ENCODE data around the gene GOLGA6L2.
"Not testable (repeated sequence)": the region's sequence is repeated elsewhere in the genome, so short reads cannot be mapped to it uniquely, and the experiment has no call there.

The GOLGA6L2 gene

DNA sequence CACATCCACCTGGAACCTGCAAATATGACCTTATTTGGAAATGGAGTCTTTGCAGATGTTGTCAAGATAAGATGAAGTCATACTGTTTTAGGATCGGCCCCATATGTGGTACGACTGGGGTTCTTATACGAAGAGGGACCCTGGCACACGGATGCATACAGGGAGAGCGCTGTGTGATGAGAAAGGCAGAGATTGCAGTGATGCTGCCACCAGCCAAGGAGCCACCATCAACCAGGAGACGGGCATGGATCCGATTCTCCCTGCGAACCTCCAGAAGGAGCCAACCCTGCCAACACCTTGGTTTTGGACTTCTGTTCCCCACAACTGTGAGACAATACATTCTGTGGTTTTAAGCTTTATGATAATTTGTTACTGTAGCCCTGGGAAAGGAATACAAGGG, 31.2 kb downstream of the GOLGA6L2 start:
- H3K9me3 Mint-ChIP-seq; ATAC-seq (replicated peaks); H3K4me3 Mint-ChIP-seq; H3K27ac Mint-ChIP-seq; H3K27me3 Mint-ChIP-seq; DNase-seq; H3K36me3 Mint-ChIP-seq; H3K4me1 Mint-ChIP-seq: not testable (repeated sequence)

GRCh38 chr15:23415321-23415865, 31.6 kb downstream of the GOLGA6L2 start:
- Mint-ChIP-seq H3K9me3 (no peaks in the 10 kb centered on the region), H3K36me3 (no peaks in the 10 kb centered on the region), H3K4me3 (no peak overlapping the region), H3K27me3 (no peaks in the 10 kb centered on the region), H3K27ac (no peak overlapping the region), H3K4me1 (no peaks in the 10 kb centered on the region)
- ATAC-seq (replicated peaks) (no peak), DNase-seq (no peak)

- ATAC-seq (replicated peaks); H3K4me1 Mint-ChIP-seq; DNase-seq; H3K36me3 Mint-ChIP-seq; H3K4me3 Mint-ChIP-seq; H3K9me3 Mint-ChIP-seq; H3K27me3 Mint-ChIP-seq; H3K27ac Mint-ChIP-seq: not testable (repeated sequence)
Measured at GRCh38 chr15:23412881-23413600, 34.0 kb downstream of the GOLGA6L2 start.

- Mint-ChIP-seq H3K4me3 (no peak overlapping the region), H3K9me3 (peaks cover 0 to 2% of the 10 kb centered on the region in 2 donors), H3K36me3 (no peaks in the 10 kb centered on the region), H3K4me1 (no peaks in the 10 kb centered on the region), H3K27me3 (no peaks in the 10 kb centered on the region), H3K27ac (no peak overlapping the region)
- no peak for ATAC-seq (replicated peaks)
- DNase-seq: no peak
Measured at GRCh38 chr15:23411841-23412240, 35.2 kb downstream of the GOLGA6L2 start.

DNA sequence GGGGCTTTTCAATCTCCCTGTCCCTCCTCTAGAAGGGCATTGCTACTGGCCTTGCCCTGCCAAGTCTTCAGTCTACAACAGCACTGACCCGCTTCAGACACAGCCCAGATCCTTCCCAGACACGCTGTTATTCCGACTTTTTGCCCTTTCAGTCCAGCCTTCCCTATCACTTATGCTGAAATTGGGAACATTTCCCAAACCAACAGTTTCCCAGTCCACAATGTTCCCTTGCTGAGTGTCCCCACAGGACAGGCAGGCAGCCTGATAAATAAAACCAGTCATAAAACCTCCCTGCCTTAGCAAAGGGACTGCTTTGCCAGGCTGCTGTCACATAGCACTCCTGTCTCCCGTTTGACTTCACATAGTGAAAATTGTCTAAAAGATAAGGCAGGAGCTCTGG, 43.5 kb downstream of the GOLGA6L2 start:
- no peaks in the 10 kb centered on the region for H3K36me3 Mint-ChIP-seq
- H3K4me3 Mint-ChIP-seq: no peak overlapping the region
- H3K27me3 Mint-ChIP-seq: peaks cover 0 to 5% of the 10 kb centered on the region in 2 donors
- H3K9me3 Mint-ChIP-seq: peaks cover 0 to 5% of the 10 kb centered on the region in 2 donors
- DNase-seq: no peak
- no peaks in the 10 kb centered on the region for H3K4me1 Mint-ChIP-seq
- no peak overlapping the region for H3K27ac Mint-ChIP-seq
- ATAC-seq (replicated peaks): no peak

- H3K4me3 Mint-ChIP-seq: no peak overlapping the region
- no peak for DNase-seq
- H3K9me3 Mint-ChIP-seq: peaks cover 0 to 5% of the 10 kb centered on the region in 2 donors
Measured at GRCh38 chr15:23402544-23402943, 44.5 kb downstream of the GOLGA6L2 start.

DNA sequence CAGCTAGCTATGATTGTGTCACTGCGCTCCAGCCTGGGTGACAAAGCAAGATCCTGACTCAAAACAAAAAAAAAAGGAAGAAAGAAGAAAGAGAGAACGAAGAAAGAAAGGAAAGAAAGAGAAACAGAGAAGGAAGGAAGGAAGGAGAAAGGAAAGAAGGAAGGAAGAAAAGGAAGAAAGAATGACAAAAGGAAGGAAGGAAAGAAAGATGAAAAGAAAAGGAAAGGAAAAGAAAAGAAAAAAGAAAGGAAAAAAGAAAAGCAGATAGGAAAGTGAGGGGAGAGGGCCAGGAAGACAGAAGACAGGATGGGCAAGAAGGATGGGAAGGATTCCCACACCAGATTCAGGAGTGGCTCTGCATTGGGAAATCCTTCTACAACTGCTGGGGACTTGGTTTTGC, 44.9 kb downstream of the GOLGA6L2 start:
- DNase-seq (no peak), ATAC-seq (replicated peaks) (no peak)
- no peaks in the 10 kb centered on the region for H3K4me1 Mint-ChIP-seq
- peaks cover 0 to 5% of the 10 kb centered on the region in 2 donors for H3K9me3 Mint-ChIP-seq
- no peak overlapping the region for H3K4me3 Mint-ChIP-seq
- H3K27ac Mint-ChIP-seq: no peak overlapping the region
- no peaks in the 10 kb centered on the region for H3K36me3 Mint-ChIP-seq
- peaks cover 0 to 5% of the 10 kb centered on the region in 2 donors for H3K27me3 Mint-ChIP-seq

More at GRCh38 chr15:23402544-23402943, 44.5 kb downstream of the GOLGA6L2 start:
- Mint-ChIP-seq H3K27me3 (peaks cover 0 to 5% of the 10 kb centered on the region in 2 donors), H3K36me3 (no peaks in the 10 kb centered on the region), H3K27ac (no peak overlapping the region), H3K4me1 (no peaks in the 10 kb centered on the region)
- no peak for ATAC-seq (replicated peaks)

- Mint-ChIP-seq H3K36me3 (no peaks in the 10 kb centered on the region), H3K27ac (no peak overlapping the region), H3K4me3 (no peak overlapping the region), H3K4me1 (no peaks in the 10 kb centered on the region), H3K27me3 (peaks cover 0 to 5% of the 10 kb centered on the region in 2 donors), H3K9me3 (peaks cover 0 to 3% of the 10 kb centered on the region in 2 donors)
- DNase-seq: no peak
- no peak for ATAC-seq (replicated peaks)
Measured at GRCh38 chr15:23401627-23402026, 45.4 kb downstream of the GOLGA6L2 start.

DNA sequence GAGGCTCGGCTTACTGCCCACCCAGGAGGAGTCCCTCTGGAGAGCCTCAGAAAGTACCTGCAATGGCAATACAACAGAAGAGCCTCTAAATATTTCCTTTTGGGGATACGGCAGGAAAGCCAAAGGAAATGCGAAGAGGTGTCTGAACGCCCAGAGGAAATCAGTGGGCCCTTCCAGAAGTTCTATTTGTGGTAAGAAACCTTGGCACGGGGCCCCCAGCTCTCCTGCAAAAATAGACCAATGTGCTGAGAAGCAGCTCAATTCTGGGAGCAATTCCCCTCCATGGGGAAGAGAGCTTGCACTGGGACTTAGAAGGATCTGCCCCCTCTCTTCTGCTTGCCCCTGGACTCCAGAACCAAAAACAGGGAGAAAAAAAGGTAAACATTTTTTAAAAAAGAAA, 47.8 kb downstream of the GOLGA6L2 start:
- H3K27ac Mint-ChIP-seq; H3K36me3 Mint-ChIP-seq; ATAC-seq (replicated peaks); H3K4me1 Mint-ChIP-seq; DNase-seq; H3K9me3 Mint-ChIP-seq; H3K27me3 Mint-ChIP-seq; H3K4me3 Mint-ChIP-seq: not testable (repeated sequence)

GRCh38 chr15:23398357-23398756, 48.7 kb downstream of the GOLGA6L2 start:
- not testable (repeated sequence) for H3K4me3 Mint-ChIP-seq; H3K9me3 Mint-ChIP-seq; H3K4me1 Mint-ChIP-seq; ATAC-seq (replicated peaks); H3K36me3 Mint-ChIP-seq; H3K27ac Mint-ChIP-seq; H3K27me3 Mint-ChIP-seq; DNase-seq

- no peaks in the 10 kb centered on the region for H3K36me3 Mint-ChIP-seq
- no peak overlapping the region for H3K27ac Mint-ChIP-seq
- no peak for ATAC-seq (replicated peaks)
- peaks cover 0 to 5% of the 10 kb centered on the region in 2 donors for H3K27me3 Mint-ChIP-seq
- no peaks in the 10 kb centered on the region for H3K9me3 Mint-ChIP-seq
- no peaks in the 10 kb centered on the region for H3K4me1 Mint-ChIP-seq
- no peak overlapping the region for H3K4me3 Mint-ChIP-seq
- DNase-seq: no peak
Measured at GRCh38 chr15:23397779-23398178, 49.3 kb downstream of the GOLGA6L2 start.

DNA sequence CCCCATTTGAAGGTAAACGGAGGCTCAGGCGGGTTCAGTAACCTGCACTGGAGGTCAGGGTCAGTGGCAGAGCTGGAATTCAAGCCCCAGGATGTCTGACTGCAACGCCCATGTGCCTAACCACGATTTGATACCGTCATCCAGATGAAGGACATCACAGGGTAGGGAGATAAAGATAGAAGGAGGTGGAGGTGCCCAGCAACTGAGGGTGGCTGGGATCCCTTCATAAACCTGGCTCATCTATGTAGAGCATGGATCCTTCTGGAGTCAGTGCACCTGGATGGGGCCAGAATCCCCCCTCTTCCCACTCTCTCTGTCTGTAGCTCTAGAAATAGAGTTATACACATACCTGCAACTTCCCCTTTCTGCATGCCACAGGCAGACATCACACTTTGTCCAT, 51.2 kb downstream of the GOLGA6L2 start:
- Mint-ChIP-seq H3K27me3 (peaks cover 0 to 5% of the 10 kb centered on the region in 2 donors), H3K9me3 (no peaks in the 10 kb centered on the region), H3K27ac (no peak overlapping the region), H3K36me3 (no peaks in the 10 kb centered on the region), H3K4me1 (no peaks in the 10 kb centered on the region), H3K4me3 (no peak overlapping the region)
- ATAC-seq (replicated peaks) (no peak), DNase-seq (no peak)

- Mint-ChIP-seq H3K4me3 (no peak overlapping the region), H3K4me1 (no peaks in the 10 kb centered on the region), H3K27ac (no peak overlapping the region), H3K36me3 (no peaks in the 10 kb centered on the region), H3K27me3 (peaks cover 0 to 5% of the 10 kb centered on the region in 2 donors), H3K9me3 (no peaks in the 10 kb centered on the region)
- DNase-seq (no peak), ATAC-seq (replicated peaks) (no peak)
Measured at GRCh38 chr15:23395030-23395692, 51.9 kb downstream of the GOLGA6L2 start.
